Central memory CD8-positive, alpha-beta T cell (primary cell): ENCODE measurements around the gene GNAI2.
A peak's percentile ranks its signal among the peaks of the same experiment; 100 is the strongest.
"Not testable (repeated sequence)": the region's sequence is repeated elsewhere in the genome, so short reads cannot be mapped to it uniquely, and the experiment has no call there.

Experiments used
- ATAC-seq: fragments of 150-1000 bp; cut with Tn5 transposase; replicated peaks from 2 replicates; pipeline ENCODE4 v1.10.0; 2022; ENCODE audit warnings: mild to moderate bottlenecking, moderate FRiP score, moderate number of reproducible peaks; ENCODE audit not compliant: poor library complexity, severe bottlenecking; ENCODE audit errors: extremely low read depth
- DNase-seq, 2 donors: peaks; one replicate each; pipeline ENCODE4 v3.0.0; 2021; ENCODE audit warnings: low spot score in 2 of 2
- H3K27ac Mint-ChIP-seq: one replicate; pipeline ENCODE4 v1.8.0; 2022; ENCODE audit warnings: low read depth, mild to moderate bottlenecking, moderate library complexity, mixed read lengths
- H3K27me3 Mint-ChIP-seq: one replicate; pipeline ENCODE4 v1.8.0; 2022; ENCODE audit warnings: mixed read lengths
- H3K36me3 Mint-ChIP-seq: one replicate; pipeline ENCODE4 v1.8.0; 2022; ENCODE audit warnings: mild to moderate bottlenecking, moderate library complexity, mixed read lengths; ENCODE audit not compliant: insufficient read depth
- H3K4me1 Mint-ChIP-seq: one replicate; pipeline ENCODE4 v1.8.0; 2022; ENCODE audit warnings: mixed read lengths
- H3K4me3 Mint-ChIP-seq: one replicate; pipeline ENCODE4 v1.8.0; 2022; ENCODE audit warnings: mild to moderate bottlenecking, moderate library complexity, mixed read lengths
- H3K9me3 Mint-ChIP-seq: one replicate; pipeline ENCODE4 v1.8.0; 2022; ENCODE audit warnings: mixed read lengths

Gene GNAI2

GRCh38 chr3:50266836-50267235 is 30.8 kb downstream of the GNAI2 start:
- H3K4me3 Mint-ChIP-seq: no peak overlapping the region
- H3K27ac Mint-ChIP-seq: no peak overlapping the region
- H3K27me3 Mint-ChIP-seq: no peaks in the 10 kb centered on the region
- no peaks in the 10 kb centered on the region for H3K9me3 Mint-ChIP-seq
- ATAC-seq (no peak), DNase-seq (no peak)
- no peaks in the 10 kb centered on the region for H3K4me1 Mint-ChIP-seq
- H3K36me3 Mint-ChIP-seq: peaks cover 4% of the 10 kb centered on the region

- H3K27ac Mint-ChIP-seq: no peak overlapping the region
- H3K27me3 Mint-ChIP-seq: no peaks in the 10 kb centered on the region
- H3K36me3 Mint-ChIP-seq: peaks cover 5% of the 10 kb centered on the region
Measured at GRCh38 chr3:50267280-50267913, 31.4 kb downstream of the GNAI2 start.

GRCh38 chr3:50268276-50268675 is 32.3 kb downstream of the GNAI2 start:
- Mint-ChIP-seq H3K27me3 (peaks cover 7% of the 10 kb centered on the region), H3K27ac (no peak overlapping the region), H3K36me3 (peaks cover 9% of the 10 kb centered on the region), H3K4me3 (no peak overlapping the region), H3K9me3 (no peaks in the 10 kb centered on the region), H3K4me1 (peaks cover 6% of the 10 kb centered on the region)
- no peak for DNase-seq
- no peak for ATAC-seq

More at GRCh38 chr3:50267280-50267913, 31.4 kb downstream of the GNAI2 start:
- Mint-ChIP-seq H3K4me1 (no peaks in the 10 kb centered on the region), H3K4me3 (no peak overlapping the region), H3K9me3 (no peaks in the 10 kb centered on the region)
- DNase-seq: no peak
- no peak for ATAC-seq

- ATAC-seq (no peak), DNase-seq (no peak)
- peaks cover 6% of the 10 kb centered on the region for H3K4me1 Mint-ChIP-seq
- peaks cover 10% of the 10 kb centered on the region for H3K27me3 Mint-ChIP-seq
- peaks cover 9% of the 10 kb centered on the region for H3K36me3 Mint-ChIP-seq
- no peaks in the 10 kb centered on the region for H3K9me3 Mint-ChIP-seq
- H3K27ac Mint-ChIP-seq: no peak within 1 kb of the TSS
- no peak within 1 kb of the TSS for H3K4me3 Mint-ChIP-seq
Measured at GRCh38 chr3:50268703-50269451, 32.9 kb downstream of the GNAI2 start, which contains the start of gene SEMA3B. TSS of gene SEMA3B (plus strand) at chr3:50269147. CDS start at chr3:50269241, 94 bp downstream.

- ATAC-seq (no peak), DNase-seq (no peak)
- Mint-ChIP-seq H3K4me1 (peaks cover 12% of the 10 kb centered on the region), H3K9me3 (no peaks in the 10 kb centered on the region), H3K4me3 (no peak overlapping the region), H3K27me3 (peaks cover 16% of the 10 kb centered on the region), H3K27ac (no peak overlapping the region), H3K36me3 (peaks cover 13% of the 10 kb centered on the region)
Measured at GRCh38 chr3:50269460-50269859, 33.5 kb downstream of the GNAI2 start.

GRCh38 chr3:50269977-50270413 is 34.0 kb downstream of the GNAI2 start:
- Mint-ChIP-seq H3K4me1 (peaks cover 16% of the 10 kb centered on the region), H3K36me3 (peaks cover 13% of the 10 kb centered on the region), H3K27me3 (peaks cover 22% of the 10 kb centered on the region), H3K27ac (no peak overlapping the region), H3K9me3 (no peaks in the 10 kb centered on the region), H3K4me3 (no peak overlapping the region)
- DNase-seq (no peak), ATAC-seq (no peak)

- DNase-seq (no peak), ATAC-seq (no peak)
- no peak overlapping the region for H3K4me3 Mint-ChIP-seq
- H3K27ac Mint-ChIP-seq: no peak overlapping the region
- H3K36me3 Mint-ChIP-seq: peaks cover 13% of the 10 kb centered on the region
- H3K4me1 Mint-ChIP-seq: peaks cover 18% of the 10 kb centered on the region
- peaks cover 28% of the 10 kb centered on the region for H3K27me3 Mint-ChIP-seq
- no peaks in the 10 kb centered on the region for H3K9me3 Mint-ChIP-seq
Measured at GRCh38 chr3:50270422-50271224, 34.6 kb downstream of the GNAI2 start.

GRCh38 chr3:50271314-50271936 is 35.4 kb downstream of the GNAI2 start:
- DNase-seq (no peak), ATAC-seq (no peak)
- Mint-ChIP-seq H3K36me3 (peaks cover 13% of the 10 kb centered on the region), H3K4me3 (no peak overlapping the region), H3K9me3 (no peaks in the 10 kb centered on the region), H3K4me1 (peaks cover 25% of the 10 kb centered on the region), H3K27me3 (peaks cover 36% of the 10 kb centered on the region), H3K27ac (no peak overlapping the region)

GRCh38 chr3:50272538-50272910 is 36.5 kb downstream of the GNAI2 start:
- not testable (repeated sequence) for H3K4me3 Mint-ChIP-seq, ATAC-seq, H3K27ac Mint-ChIP-seq, DNase-seq, H3K9me3 Mint-ChIP-seq
- Mint-ChIP-seq H3K4me1 (peaks cover 25% of the 10 kb centered on the region), H3K27me3 (peaks cover 42% of the 10 kb centered on the region), H3K36me3 (peaks cover 10% of the 10 kb centered on the region)

GRCh38 chr3:50272911-50273688 is 37.1 kb downstream of the GNAI2 start:
- Mint-ChIP-seq H3K4me3 (peak overlapping the region; percentile 67), H3K27me3 (peaks cover 47% of the 10 kb centered on the region), H3K4me1 (peaks cover 25% of the 10 kb centered on the region), H3K36me3 (peaks cover 10% of the 10 kb centered on the region), H3K27ac (no peak overlapping the region), H3K9me3 (no peaks in the 10 kb centered on the region)
- DNase-seq: peak; percentile 76 to 93
- peak; percentile 76 for ATAC-seq

GRCh38 chr3:50273689-50274065 is 37.7 kb downstream of the GNAI2 start:
- peaks cover 25% of the 10 kb centered on the region for H3K4me1 Mint-ChIP-seq
- H3K9me3 Mint-ChIP-seq: no peaks in the 10 kb centered on the region
- DNase-seq (no peak), ATAC-seq (no peak)
- H3K27ac Mint-ChIP-seq: no peak overlapping the region
- peaks cover 53% of the 10 kb centered on the region for H3K27me3 Mint-ChIP-seq
- peaks cover 10% of the 10 kb centered on the region for H3K36me3 Mint-ChIP-seq
- no peak overlapping the region for H3K4me3 Mint-ChIP-seq
